DMS 273 treated with DMSO at 0.1 percent for 48 hours (cell line): Measurements from ENCODE around the gene CALHM4.

ENCODE experiments used
- DNase-seq: peaks from one replicate; lab custom pipeline; 2025; lab: John Stamatoyannopoulos, UW

CALHM4 gene

DNA sequence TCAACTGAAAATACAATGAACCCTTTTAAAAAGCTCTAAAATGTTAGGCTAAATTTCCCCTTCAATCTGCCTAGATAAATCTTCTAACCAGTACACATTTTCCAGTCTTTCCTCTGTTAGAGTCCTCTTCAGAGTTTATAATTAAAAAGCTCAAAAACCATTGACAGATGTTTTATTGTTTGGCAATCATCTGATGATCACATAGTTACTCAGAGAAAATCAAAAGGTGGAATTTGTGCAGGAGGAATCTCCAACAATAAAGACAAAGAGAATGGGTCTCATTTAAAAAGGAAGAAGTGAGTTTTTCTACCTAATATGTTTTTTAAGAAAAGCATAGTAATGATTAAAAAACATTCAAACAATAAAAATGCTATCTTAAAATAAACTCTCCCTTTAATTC lies 11.1 kb upstream of the CALHM4 start:
- no peak for DNase-seq

DNA sequence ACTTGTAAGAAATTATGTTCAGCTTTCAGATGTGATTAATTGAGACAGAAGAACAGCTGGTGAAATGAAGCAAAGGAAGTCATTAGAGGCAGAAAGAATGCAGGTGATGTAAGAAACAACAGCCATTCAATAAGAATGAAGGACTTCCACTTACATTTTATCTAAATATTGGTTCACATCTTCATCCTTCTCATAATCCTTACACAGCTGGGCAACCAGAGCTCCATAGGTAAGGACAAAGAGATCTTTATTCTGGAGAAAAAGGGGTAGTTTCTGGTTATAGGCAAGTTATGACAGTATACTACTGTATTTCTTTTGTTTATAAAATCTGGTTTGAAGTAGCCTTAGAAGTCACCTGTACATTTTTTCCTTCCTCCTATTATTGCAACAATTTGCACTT lies 10.4 kb upstream of the CALHM4 start:
- DNase-seq, result no peak

DNA sequence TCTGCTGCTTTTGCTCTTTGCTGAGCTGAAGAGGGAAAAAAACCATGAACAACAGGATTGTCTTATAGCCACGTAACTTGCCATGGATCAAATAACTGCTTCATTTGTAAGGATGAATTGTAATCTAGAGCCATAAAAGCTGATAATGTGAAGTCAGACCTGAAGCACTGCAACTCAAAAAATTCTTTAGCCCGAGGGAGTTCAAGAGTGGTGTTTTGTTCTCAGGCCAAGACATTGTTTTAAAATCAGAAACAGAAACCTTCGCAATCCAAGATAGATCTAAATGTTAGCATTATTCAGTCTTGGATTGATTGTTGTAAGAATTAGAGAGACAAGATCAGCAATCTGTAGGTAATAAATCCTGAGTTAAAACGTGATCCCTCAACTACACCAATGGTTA lies 7.9 kb upstream of the CALHM4 start, which contains the start of gene TRAPPC3L:
Gene TRAPPC3L, minus strand, starts transcription at position 34 of the 400 bp plus-strand sequence. CDS start 170 bp downstream, outside the sequence.
- DNase-seq, result no peak

DNA sequence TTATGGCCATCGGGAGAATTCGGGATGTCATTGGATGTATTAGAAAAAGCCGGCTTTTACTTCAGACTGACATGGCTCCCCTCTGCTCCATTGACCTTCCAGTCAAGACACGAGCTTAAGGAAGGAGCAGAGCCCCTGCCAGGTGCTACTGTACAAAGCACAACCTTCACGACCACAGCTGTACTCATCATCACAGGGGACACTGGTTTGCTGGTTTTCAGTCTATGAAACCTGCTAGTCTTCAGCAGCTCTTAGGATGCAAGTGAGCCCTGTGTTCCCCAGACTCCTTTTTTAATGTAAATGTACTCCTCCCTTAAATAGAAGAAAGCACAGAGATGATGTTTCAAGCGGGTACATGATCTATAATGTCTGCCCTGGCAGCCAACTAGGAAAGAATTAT lies 6.2 kb upstream of the CALHM4 start:
- DNase-seq, result no peak

DNA sequence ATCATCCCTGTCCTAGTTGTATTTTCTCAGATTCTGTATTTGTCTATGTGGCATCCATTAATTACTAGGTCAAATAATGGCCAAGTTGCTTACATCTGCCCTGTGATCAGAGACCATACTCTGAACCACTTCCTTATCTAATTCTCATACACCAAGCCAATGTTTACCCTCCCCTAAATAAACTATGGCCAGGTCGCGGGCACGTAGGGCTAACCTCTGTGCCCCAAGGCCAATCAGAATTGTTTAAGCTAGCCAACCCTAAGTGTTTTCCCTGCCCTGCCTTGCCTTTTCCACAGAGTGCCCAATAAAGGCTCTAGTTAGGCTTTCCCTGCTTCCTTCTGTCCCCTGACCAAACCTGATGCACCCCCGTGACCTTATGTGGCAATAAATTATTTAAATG lies 2.8 kb upstream of the CALHM4 start:
- DNase-seq, result no peak

DNA sequence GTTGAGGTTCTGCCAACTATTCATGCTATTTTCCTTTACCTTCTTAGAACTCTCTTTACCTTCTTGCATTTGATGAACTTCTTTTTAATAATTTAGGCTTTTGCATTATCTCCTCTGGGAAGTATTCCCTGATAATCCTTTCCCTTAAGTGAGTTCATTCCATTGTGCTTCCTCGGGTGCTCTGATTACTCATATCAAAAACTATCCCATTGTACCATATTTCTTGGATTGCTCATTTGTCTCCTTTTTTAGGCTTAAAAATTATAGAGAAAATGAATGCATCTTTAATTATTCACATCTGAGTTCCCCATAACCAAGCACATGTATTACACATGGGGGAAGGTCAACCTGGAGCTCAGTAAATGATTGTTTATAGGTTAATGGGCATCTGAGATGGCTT lies 2.5 kb downstream of the CALHM4 start:
- DNase-seq, result no peak

DNA sequence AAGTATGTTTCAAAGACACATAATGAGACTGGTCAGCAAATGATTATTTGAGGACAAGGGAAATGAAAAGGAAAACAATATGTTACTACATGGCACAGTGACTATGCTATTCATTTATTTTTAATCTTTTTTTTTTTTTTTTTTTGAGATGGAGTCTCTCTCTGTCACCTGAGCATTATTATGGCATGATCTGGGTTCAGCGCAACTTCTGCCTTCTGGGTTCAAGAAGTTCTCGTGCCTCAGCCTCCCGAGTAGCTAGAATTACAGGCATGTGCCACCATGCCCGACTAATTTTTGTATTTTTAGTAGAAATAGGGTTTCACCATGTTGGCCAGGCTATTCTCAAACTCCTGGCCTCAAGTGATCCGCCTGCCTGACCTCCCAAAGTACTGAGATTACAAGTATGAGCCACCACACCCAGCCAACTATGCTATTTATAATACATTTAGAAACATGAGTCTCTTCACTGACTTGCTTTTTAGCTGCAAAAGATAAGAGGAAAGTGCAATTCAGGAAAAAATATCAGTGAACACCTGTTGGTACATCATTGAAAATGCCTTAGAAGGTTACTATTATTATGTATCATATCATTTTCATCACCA lies 3.4 kb downstream of the CALHM4 start:
- DNase-seq, result no peak

DNA sequence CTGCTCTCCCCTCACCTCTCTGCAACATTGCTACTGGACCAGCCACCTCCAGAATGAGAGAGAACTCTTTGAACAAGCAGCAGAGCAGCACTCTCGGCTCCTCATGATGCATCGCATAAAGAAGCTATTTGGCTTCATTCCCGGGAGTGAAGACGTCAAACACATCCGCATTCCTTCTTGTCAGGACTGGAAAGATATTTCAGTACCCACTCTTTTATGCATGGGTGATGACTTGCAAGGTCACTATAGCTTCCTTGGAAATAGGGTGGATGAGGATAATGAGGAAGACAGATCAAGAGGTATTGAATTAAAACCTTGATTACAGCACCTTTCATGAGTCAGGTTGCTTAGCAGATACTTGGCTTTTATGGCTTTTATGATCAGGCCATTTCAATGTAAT lies 4.3 kb downstream of the CALHM4 start:
- DNase-seq, result no peak

DNA sequence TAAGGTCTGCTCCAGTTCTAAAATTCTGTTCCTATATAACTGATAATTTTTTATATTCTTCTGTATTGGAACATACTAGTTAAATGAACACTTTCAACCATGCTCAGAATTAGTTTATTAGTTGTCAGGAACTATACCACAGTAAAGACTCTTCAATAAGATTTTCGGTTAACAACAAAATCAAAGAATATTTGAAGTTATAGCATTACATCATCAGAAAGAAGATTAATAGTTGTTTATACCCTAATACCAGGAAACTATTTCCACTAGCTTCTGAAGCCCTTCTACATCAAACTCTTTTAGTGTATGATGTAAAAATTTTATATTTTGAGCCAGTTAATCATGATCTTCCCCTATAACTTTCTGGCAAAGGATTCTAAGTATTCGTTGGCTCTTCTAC lies 6.6 kb downstream of the CALHM4 start:
- no peak for DNase-seq

DNA sequence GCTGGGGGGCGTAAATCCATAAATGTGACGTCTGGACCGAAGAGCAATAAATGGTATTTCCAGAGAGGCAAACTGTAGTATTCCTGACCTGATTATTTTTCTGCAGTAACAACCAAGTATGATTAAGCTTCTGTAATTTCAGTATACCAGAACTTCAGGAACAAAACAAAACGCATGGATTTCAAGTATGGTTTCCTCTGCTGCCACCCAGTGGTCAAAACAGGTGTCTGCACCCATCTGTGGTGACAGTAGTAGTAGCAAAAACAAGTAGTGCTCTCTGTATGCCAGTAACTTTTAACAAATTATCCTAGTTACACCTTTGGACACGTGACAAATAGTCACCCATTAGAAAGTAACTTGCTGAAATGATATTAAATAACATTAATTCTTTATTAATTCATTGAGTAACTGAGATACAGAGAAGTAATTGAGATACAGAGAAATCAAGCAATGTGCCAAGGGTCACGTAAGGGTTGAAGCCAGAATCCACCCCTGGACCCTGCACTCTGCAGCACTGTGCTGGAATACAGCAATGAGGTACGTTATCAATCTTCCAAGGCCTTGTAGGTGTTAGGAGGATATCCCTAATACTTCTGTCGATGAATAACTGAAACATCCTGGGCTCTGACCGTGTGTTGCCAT lies 7.9 kb downstream of the CALHM4 start:
- DNase-seq, result peak; percentile 16

DNA sequence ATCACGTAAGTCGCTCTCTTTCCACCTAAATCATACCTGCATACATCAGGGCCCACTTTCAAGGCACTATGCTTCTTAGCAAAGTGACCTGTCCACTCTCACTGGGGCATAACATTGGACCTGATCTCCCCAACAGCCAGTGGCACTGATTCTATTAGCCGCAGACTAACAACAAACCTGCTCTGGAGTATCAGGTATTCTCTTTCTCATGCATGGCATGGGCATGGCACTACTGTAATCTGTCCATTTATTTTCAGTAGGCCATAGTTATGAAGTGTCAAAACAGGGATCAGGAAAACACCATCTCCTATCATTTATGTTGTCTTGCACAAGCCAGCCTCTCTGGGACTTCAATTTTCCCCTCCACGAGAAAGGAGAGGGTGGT lies 8.5 kb downstream of the CALHM4 start:
- no peak for DNase-seq

DNA sequence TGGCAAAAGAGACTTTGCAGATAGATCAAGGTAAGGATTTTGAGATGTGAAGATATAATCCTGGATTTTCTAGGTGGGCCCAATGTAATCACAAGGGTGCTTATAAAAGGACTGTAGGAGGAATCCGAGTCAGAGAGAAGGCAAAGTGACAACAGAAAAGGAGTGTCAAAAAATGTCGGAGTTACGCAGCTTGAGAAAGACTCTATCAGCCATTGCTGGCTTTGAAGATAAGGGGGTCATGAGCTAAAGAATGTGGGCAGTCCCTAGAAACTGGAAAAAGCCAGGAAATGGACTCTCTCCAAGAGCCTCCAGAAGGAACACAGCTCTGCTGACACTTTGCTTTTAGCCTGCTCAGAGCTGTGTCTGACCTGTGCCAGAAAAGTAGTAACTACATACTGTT lies 9.1 kb downstream of the CALHM4 start:
- DNase-seq, result no peak

DNA sequence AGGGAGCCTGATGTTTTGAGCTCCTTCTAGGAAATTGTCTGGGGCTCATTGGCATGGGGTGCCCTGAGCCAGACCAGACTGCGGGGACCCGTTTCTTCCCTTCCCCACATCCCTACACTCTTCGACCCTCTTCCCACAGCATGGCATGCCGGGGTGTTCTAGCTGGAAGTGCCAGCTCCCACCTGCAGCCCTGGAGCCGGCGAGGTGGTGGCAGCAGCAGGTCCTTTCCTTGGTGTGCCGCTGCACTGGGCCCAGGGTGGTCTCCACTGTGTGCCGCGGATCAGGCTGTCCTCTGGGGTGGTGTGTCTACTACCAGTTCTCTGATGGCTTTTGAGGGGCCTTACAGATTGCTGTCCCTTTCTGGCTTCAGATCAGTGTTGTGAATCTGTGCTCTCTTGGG lies 10.3 kb downstream of the CALHM4 start:
- DNase-seq, result no peak

DNA sequence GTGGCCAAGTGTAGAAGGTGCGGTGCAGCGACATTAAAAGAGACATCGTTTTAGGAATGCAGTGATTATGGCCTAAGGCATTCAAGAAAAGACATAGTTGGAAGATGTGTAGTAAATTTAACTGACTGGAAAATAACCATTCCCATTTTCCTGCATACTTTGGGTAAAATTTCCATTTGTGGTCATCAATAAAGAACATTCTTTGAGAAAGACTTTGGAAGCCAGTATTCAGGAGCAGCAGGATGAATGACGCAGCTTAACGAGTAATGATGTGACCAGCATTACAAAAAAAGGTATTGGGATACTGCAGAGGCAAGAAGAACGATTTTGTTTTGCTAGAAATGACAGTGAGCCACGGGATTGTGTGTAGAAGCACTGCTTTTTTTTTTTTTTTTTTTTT lies 10.8 kb downstream of the CALHM4 start:
- DNase-seq, result no peak

DNA sequence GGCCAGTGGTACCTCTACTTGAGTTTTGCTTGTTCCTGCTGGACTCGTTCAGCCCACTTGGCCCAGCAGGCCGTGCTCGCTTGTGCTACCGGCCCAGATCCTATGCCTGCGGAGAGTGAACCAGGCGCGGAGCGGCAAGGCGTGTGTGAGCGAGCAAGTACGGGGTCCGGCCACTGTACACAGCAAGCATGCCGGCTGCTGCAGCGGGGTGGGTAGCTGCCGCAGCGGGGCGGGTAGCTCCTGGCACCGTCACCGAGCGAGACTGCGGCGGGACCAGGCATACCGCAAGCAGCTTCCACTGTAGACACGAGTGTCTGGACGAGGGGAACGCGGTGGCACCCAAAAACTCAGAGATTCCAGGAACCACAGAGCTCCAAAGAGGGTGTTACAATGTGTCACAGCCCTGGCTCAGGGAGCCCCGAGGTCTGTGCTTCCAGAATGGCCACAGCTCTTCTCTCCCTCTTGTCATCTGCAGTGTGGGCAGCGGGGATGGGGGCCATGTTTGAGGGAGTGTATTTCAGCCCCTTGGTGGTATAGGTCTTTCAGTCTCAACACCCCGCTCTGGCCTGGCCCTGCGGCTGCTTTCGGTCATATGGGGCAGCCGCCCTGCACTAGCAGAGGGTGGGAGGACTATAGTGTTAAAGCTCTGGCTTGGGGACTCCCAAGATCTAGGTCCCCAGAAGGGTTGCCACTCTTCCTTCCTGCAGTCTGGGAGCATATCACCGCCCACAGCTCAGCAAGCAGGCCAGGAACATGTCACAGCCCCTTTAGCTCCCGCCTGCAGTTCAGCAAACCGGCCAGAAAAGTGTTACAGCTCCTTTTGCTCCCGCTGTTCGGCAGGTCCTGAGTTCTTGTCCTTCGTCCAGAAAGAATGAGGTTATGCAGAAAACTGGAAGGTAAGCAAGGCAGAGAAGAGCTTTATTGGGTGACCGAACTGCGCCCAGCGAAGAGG lies 11.6 kb downstream of the CALHM4 start:
- no peak for DNase-seq

DNA sequence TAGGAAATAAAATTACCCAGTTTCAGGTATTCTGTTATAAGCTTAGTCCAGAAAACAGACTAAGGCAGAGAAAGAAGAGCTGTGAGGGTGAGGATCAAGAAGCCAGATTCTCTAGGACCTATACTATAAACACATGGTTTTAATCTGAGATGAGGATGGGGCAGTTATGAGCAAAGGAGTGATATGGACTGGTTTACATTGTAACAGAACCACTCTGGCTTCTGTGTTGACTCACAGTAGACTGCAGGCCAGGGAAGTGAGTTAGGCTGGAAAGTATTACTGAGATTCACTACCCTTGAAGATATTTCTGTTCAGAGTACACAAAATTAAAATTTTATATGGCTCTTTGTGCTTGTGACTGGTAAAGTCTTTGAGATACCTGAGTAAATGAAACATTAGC lies 14.6 kb downstream of the CALHM4 start:
- no peak for DNase-seq

DNA sequence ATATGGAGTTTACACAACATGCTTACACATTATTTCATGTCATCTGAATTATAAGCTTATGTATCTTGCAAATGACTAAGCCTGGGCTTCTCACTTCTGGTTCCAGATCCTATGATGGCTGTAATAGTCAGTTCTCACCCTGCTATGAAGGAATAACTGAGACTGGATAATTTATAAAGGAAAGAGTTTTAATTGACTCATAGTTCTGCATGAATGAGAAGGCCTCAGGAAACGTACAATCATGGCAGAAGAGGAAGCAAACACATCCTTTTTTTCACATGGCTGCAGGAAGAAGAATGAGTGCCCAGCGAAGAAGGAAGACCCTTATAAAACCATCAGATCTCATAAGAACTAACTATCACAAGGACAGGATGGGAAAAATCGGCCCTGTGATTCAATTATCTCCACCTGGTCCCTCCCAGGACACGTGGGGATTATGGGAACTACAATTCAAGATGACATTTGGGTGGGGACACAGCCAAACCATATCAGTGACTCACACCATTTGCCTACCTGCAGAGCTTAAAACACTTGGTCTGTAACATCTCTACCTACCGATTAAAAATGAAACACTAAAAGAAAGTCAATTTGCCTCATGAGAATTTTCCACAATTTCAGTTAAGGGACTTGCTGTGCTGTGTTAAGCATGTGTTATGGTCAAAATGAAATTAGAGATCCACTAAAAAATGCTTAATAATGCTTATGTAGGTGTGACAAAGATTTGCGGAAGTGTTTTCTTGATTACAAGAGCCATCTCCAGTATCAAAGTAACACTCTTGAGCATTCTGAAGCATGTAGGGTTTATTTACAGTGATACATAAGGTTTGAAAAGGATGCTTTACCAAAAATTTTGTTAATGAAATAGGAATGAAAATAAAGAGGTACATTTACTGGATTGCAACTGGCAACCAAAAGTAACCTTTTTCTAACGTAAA lies 15.5 kb downstream of the CALHM4 start:
- no peak for DNase-seq

DNA sequence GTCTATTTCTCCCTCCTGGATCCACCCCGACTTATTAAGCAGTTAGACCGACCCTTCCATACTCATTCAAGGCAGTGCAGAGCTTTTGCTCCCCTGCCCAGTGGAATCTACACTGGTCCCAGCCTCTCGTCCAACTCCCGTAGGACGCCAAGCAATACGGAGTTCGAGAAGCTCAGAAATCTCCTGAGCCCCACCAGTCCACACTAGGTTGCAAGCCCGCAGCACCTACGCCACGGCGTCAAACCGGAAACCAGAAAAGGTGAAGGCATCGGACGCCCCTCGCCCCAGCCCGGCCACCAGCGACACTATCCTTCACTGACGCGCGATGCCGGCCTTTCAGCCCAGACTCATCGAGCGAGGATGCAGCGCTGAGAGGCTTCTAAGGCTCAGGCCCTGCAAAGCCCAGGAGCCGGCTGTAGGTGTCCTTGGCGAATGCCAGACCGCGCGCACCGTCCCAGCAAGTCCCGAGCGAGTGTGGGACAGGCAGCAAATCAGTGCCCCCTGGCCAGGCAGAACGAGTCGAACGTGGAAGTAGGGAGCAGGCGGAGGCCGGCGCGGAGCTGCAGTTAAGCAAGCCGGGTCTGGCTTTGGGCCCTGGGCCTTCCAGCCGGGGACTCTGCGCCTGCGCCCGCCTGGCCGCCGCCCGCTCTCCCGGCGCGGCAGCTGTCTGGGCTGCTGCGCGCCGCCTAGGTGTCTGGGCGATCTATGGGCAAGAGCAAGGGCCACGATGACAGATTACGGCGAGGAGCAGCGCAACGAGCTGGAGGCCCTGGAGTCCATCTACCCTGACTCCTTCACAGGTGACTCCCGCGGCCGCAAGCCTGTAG lies 17.5 kb downstream of the CALHM4 start, which contains the start of gene RWDD1:
Gene RWDD1, plus strand, starts transcription at position 649 of the 827 bp plus-strand sequence. Its CDS starts 79 bp downstream, at position 728.
- DNase-seq, result peak; percentile 99

DNA sequence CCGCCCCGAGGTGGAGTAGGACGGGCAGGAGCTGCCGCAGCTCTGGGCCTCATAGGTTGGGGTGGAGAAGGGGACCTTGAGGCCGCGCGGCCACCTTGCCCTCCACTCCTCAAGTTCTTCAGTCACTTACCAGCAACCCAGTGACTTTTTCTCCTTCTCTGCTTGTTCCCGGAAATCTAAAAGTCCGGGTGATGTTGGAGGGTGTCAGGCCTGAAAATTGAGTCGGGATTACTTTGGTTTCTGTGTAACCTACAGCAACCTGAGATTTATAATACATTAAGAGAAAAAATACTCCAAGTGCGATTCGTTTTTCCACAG lies 18.1 kb downstream of the CALHM4 start:
- DNase-seq, result no peak

DNA sequence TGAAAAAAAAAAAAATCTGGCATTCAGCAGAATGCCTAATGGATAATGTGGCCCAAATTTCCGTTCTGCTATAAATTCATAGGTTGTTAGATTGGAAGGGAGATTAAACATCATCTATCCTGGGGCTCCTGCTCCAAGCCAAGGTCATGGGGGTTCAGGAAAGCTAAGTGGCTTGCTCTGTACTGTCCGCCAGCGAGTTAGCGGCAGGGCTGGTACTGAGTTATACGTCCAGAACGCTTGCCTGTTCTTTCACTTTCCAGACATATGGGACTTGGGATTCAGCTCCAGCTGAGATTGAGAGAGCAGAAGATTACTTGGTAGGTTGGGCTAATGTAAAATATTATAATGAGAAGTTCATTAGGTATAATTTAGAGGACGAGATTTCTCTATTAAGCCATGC lies 18.6 kb downstream of the CALHM4 start:
- DNase-seq, result peak; percentile 17

DNA sequence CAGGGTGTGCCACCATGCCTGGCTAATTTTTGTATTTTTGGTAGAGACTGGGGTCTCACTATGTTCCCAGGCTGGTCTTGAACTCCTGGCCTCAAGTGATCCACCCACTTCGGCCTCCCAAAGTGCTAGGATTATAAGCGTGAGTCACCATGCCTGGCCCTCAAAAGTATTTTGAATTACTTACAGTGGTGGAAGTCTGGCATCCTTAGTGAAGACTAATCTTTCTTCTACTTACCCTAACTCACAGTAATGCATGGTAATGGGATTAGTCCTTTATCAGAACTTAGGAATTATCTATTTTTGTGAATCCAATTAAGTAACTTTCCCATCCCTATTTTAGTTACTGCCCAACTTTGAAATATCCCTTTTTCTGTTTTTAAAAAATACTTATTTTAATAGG lies 21.7 kb downstream of the CALHM4 start:
- no peak for DNase-seq
